Measurements from ENCODE around the gene MSANTD7. TPM values are rescaled to one million over a fixed set of nuclear protein-coding genes. Genes with fewer than 3 reads are reported as not detected.
A peak's percentile ranks its signal among the peaks of the same experiment; 100 is the strongest.

MSANTD7 gene
- total and polyA plus RNA-seq, 2 of the 13 experiments (the other 11 are each of a cell fraction or from before 2014, with no cell fraction given): 3.7 to 16.7 TPM

- TF ChIP-seq ZNF501 (CRISPR knock-in tag; IDR thresholded peaks at IDR 0.05) (0 out of 2 replicates have a peak, but pooled peaks have one; percentile 11), ZNF224 (CRISPR knock-in tag; IDR thresholded peaks at IDR 0.05) (0 out of 2 replicates have a peak, but pooled peaks have one; percentile 51), MAX (IDR thresholded peaks at IDR 0.05) (peak; percentile 20; the same call in 1 of the 2 replicates), ZBTB40 (IDR thresholded peaks at IDR 0.05) (no peak), ZBTB40 (CRISPR knock-in tag; IDR thresholded peaks at IDR 0.05) (0 out of 2 replicates have a peak, but pooled peaks have one; percentile 37), ZNF350 (CRISPR knock-in tag; IDR thresholded peaks at IDR 0.05; ENCODE audit: borderline replicate concordance, low read depth) (0 out of 2 replicates have a peak, but pooled peaks have one; percentile 48), GLI4 (CRISPR knock-in tag; IDR thresholded peaks at IDR 0.05; ENCODE audit: borderline replicate concordance) (0 out of 2 replicates have a peak, but pooled peaks have one; percentile 11), ZBTB2 (CRISPR knock-in tag; IDR thresholded peaks at IDR 0.05; ENCODE audit: low read depth) (0 out of 2 replicates have a peak, but pooled peaks have one; percentile 53), CBX1 (IDR thresholded peaks at IDR 0.05; ENCODE audit: low read depth) (no peak), AHDC1 (CRISPR knock-in tag; IDR thresholded peaks at IDR 0.05; ENCODE audit: borderline replicate concordance) (0 out of 2 replicates have a peak, but pooled peaks have one; percentile 16), ZNF766 (CRISPR knock-in tag; IDR thresholded peaks at IDR 0.05; ENCODE audit: borderline replicate concordance) (0 out of 2 replicates have a peak, but pooled peaks have one; percentile 7)
These were observed 41.2 kb downstream of the MSANTD7 start (continued) for GRCh38 chr10:14879124-14879927.
